GM23338 (cell line): ENCODE measurements around the gene APPL2. TPM values are rescaled to one million over a fixed set of nuclear protein-coding genes. Genes with fewer than 3 reads are reported as not detected.

Experiments used
- ATAC-seq: fragments of 200-7000 bp; cut with Tn5 transposase; 3 replicates; pipeline ENCODE4 v1.9.1; 2020
- DNase-seq: peaks from one replicate; pipeline ENCODE4 v3.0.0-alpha.2; 2015; ENCODE audit warnings: low spot score
- H2AFZ ChIP-seq: fragments of 200-600 bp; sonication (generic); 2 replicates; pipeline ENCODE4 v1.8.0; 2016; ENCODE audit warnings: antibody characterized with exemption, mild to moderate bottlenecking, moderate library complexity
- H3F3A ChIP-seq: fragments of 200-600 bp; sonication (generic); replicated peaks from 2 replicates; pipeline ENCODE4 v1.8.0; 2017; ENCODE audit warnings: antibody characterized with exemption, mixed run types, low read depth
- H3K27ac ChIP-seq: fragments of 200-600 bp; sonication (generic); 2 replicates; pipeline ENCODE4 v1.6.1; 2016; ENCODE audit warnings: low read depth
- H3K27me3 ChIP-seq: fragments of 200-600 bp; sonication (generic); 2 replicates; pipeline ENCODE4 v1.8.0; 2016; ENCODE audit warnings: mild to moderate bottlenecking, mixed run types, moderate library complexity; ENCODE audit not compliant: insufficient read depth
- H3K36me3 ChIP-seq: fragments of 200-600 bp; sonication (generic); 2 replicates; pipeline ENCODE4 v1.8.0; 2016; ENCODE audit warnings: mild to moderate bottlenecking; ENCODE audit not compliant: insufficient read depth
- H3K4me1 ChIP-seq: fragments of 200-600 bp; sonication (generic); 2 replicates; pipeline ENCODE4 v1.8.0; 2016; ENCODE audit warnings: mild to moderate bottlenecking, moderate library complexity; ENCODE audit not compliant: insufficient read depth
- H3K4me2 ChIP-seq: fragments of 200-600 bp; sonication (generic); 2 replicates; pipeline ENCODE4 v1.7.1; 2017; ENCODE audit warnings: mixed run types
- H3K4me3 ChIP-seq: fragments of 200-600 bp; sonication (generic); 2 replicates; pipeline ENCODE4 v1.6.1; 2016; ENCODE audit warnings: mixed run types
- H3K79me2 ChIP-seq: fragments of 200-600 bp; sonication (generic); replicated peaks from 2 replicates; pipeline ENCODE4 v1.8.0; 2017; ENCODE audit warnings: mild to moderate bottlenecking; ENCODE audit not compliant: insufficient read depth
- H3K9me2 ChIP-seq: fragments of 200-600 bp; sonication (generic); 2 replicates; pipeline ENCODE4 v1.8.0; 2017; ENCODE audit not compliant: insufficient read depth
- H4K20me1 ChIP-seq: fragments of 200-600 bp; sonication (generic); replicated peaks from 2 replicates; pipeline ENCODE4 v1.8.0; 2017; ENCODE audit warnings: mild to moderate bottlenecking; ENCODE audit not compliant: insufficient read depth
- H3K27ac Mint-ChIP-seq: 2 replicates; pipeline ENCODE4 v1.8.0; 2020; ENCODE audit warnings: inconsistent platforms, mild to moderate bottlenecking, moderate library complexity, mixed read lengths
- H3K27me3 Mint-ChIP-seq: 3 replicates; pipeline ENCODE4 v1.8.0; 2022; ENCODE audit warnings: low read depth, mild to moderate bottlenecking, moderate library complexity, mixed read lengths, inconsistent platforms; ENCODE audit not compliant: insufficient read depth, poor library complexity
- H3K36me3 Mint-ChIP-seq: 3 replicates; pipeline ENCODE4 v1.8.0; 2021; ENCODE audit warnings: low read depth, mild to moderate bottlenecking, inconsistent platforms, moderate library complexity, mixed read lengths
- H3K4me1 Mint-ChIP-seq: 3 replicates; pipeline ENCODE4 v1.8.0; 2020; ENCODE audit warnings: mild to moderate bottlenecking, inconsistent platforms, mixed read lengths
- H3K4me3 Mint-ChIP-seq: 3 replicates; pipeline ENCODE4 v1.8.0; 2021; ENCODE audit warnings: moderate library complexity, mild to moderate bottlenecking, inconsistent platforms, mixed read lengths
- H3K9me3 Mint-ChIP-seq: 3 replicates; pipeline ENCODE4 v1.8.0; 2020; ENCODE audit warnings: moderate library complexity, mild to moderate bottlenecking, inconsistent platforms, mixed read lengths
- CREB1 ChIP-seq: fragments of 250-450 bp; sonication (Bioruptor Pico); IDR thresholded peaks from 2 replicates; pipeline ENCODE4 v1.5.0; 2020; ENCODE audit warnings: low read depth, mild to moderate bottlenecking, moderate library complexity
- ETS1 ChIP-seq: IDR thresholded peaks from 2 replicates; pipeline ENCODE4 v1.6.1; 2016; ENCODE audit warnings: antibody characterized with exemption
- EZH2 ChIP-seq: fragments of 200-600 bp; sonication (generic); IDR thresholded peaks from one replicate; pipeline ENCODE4 v1.8.0; 2017; ENCODE audit warnings: antibody characterized with exemption, mild to moderate bottlenecking, low read depth; ENCODE audit not compliant: unreplicated experiment
- EZH2phosphoT487 ChIP-seq: fragments of 200-600 bp; sonication (generic); IDR thresholded peaks from one replicate; pipeline ENCODE4 v1.8.1; 2018; ENCODE audit warnings: antibody characterized with exemption; ENCODE audit not compliant: unreplicated experiment
- JUNB ChIP-seq: IDR thresholded peaks from one replicate; pipeline ENCODE4 v1.6.1; 2016; ENCODE audit warnings: antibody characterized with exemption; ENCODE audit not compliant: unreplicated experiment
- POLR2AphosphoS5 ChIP-seq: IDR thresholded peaks from 2 replicates; pipeline ENCODE4 v1.6.1; 2016; ENCODE audit warnings: antibody characterized with exemption, low read depth
- ZNF114 ChIP-seq: fragments of 250-450 bp; sonication (Bioruptor Pico); IDR thresholded peaks from 2 replicates; pipeline ENCODE4 v1.5.0; 2020; ENCODE audit warnings: mild to moderate bottlenecking, moderate library complexity
- ZNF331 ChIP-seq: fragments of 250-450 bp; sonication (Bioruptor Pico); IDR thresholded peaks from 2 replicates; pipeline ENCODE4 v1.5.0; 2020; ENCODE audit warnings: low read depth, mild to moderate bottlenecking, moderate library complexity
- polyA plus RNA-seq: library from polyadenylated mRNA; unstranded; fragments of >200 nt; fragmentation: Nextera tagmentation; extraction: Ambion mirVana; gene quantifications from 2 replicates; pipeline ENCODE4 v1.2.1, GENCODE V29; 2016
- total RNA-seq: library from RNA; depleted of rRNA; stranded (reverse); fragments of >200 nt; shearing (Covaris generic); gene quantifications from 2 replicates; pipeline ENCODE4 v1.2.3, GENCODE V29; 2014
- TF ChIP-seq, protein P1 (sequence below): IDR thresholded peaks from one replicate; pipeline ENCODE4 v1.6.1; 2018; ENCODE audit warnings: antibody characterized with exemption; ENCODE audit not compliant: unreplicated experiment
- TF ChIP-seq, protein P2 (sequence below), 2 experiments: fragments of 200-600 bp in 1 of 2; sonication (generic) in 1 of 2; conservative IDR thresholded peaks; 2 replicates each; pipeline versions ENCODE4 v1.5.1 to v1.6.1; 2016 to 2017; ENCODE audit warnings: antibody characterized with exemption in 2 of 2, low read depth in 2 of 2, mild to moderate bottlenecking in 2 of 2, moderate library complexity in 1 of 2

APPL2 gene
- total and polyA plus RNA-seq, 2 experiments from 2014 or later: 9.3 to 17.4 TPM

GRCh38 chr12:105237666-105238065 is 1.7 kb upstream of the APPL2 start (continued):
- TF ChIP-seq, protein P1, sequence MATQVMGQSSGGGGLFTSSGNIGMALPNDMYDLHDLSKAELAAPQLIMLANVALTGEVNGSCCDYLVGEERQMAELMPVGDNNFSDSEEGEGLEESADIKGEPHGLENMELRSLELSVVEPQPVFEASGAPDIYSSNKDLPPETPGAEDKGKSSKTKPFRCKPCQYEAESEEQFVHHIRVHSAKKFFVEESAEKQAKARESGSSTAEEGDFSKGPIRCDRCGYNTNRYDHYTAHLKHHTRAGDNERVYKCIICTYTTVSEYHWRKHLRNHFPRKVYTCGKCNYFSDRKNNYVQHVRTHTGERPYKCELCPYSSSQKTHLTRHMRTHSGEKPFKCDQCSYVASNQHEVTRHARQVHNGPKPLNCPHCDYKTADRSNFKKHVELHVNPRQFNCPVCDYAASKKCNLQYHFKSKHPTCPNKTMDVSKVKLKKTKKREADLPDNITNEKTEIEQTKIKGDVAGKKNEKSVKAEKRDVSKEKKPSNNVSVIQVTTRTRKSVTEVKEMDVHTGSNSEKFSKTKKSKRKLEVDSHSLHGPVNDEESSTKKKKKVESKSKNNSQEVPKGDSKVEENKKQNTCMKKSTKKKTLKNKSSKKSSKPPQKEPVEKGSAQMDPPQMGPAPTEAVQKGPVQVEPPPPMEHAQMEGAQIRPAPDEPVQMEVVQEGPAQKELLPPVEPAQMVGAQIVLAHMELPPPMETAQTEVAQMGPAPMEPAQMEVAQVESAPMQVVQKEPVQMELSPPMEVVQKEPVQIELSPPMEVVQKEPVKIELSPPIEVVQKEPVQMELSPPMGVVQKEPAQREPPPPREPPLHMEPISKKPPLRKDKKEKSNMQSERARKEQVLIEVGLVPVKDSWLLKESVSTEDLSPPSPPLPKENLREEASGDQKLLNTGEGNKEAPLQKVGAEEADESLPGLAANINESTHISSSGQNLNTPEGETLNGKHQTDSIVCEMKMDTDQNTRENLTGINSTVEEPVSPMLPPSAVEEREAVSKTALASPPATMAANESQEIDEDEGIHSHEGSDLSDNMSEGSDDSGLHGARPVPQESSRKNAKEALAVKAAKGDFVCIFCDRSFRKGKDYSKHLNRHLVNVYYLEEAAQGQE: no peak
- TF ChIP-seq ETS1: no peak
- no peak for TF ChIP-seq CREB1
- TF ChIP-seq ZNF331: no peak

DNA sequence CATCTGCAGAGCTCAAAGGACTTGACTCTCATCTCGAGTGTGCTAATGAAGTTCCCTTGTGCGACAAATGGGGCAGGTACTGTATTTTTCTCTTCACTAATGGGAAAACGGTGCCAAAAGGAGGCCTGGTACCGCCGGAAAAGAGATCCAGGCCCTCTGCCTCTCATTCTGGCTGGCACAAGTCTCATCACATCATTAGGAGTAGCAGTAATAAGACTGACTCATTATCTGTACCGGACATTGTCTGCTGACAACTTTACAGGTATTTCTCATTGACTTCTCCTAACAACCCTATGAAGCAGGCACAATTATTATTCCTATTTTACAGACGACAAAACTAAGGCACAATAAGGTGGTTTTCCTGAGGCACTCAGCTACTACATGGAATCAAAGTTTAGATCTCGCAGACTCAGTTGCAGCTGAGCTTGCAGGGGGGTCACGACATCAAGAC is 668 bp downstream of the APPL2 start:
- ATAC-seq: no peak; the same call in 2 of the 3 replicates
- Histone ChIP-seq H3K27ac (peak overlapping the region; percentile 72; the same call in 1 of the 2 replicates), H3K4me1 (peaks cover 9% of the 10 kb centered on the region), H3K9me2 (no peaks in the 10 kb centered on the region), H3K27me3 (no peaks in the 10 kb centered on the region), H3K36me3 (no peaks in the 10 kb centered on the region), H4K20me1 (no peaks in the 10 kb centered on the region), H3K79me2 (peaks cover 37% of the 10 kb centered on the region), H2AFZ (peak overlapping the region; percentile 92), H3F3A (no peaks in the 10 kb centered on the region), H3K4me3 (peak overlapping the region; percentile 88), H3K4me2 (peak overlapping the region; percentile 92)
- H3K27me3 Mint-ChIP-seq: no peaks in the 10 kb centered on the region
- H3K36me3 Mint-ChIP-seq: no peaks in the 10 kb centered on the region
- no peak for DNase-seq
- H3K27ac Mint-ChIP-seq: no peak overlapping the region
- TF ChIP-seq ZNF331: no peak
- TF ChIP-seq, protein P2, sequence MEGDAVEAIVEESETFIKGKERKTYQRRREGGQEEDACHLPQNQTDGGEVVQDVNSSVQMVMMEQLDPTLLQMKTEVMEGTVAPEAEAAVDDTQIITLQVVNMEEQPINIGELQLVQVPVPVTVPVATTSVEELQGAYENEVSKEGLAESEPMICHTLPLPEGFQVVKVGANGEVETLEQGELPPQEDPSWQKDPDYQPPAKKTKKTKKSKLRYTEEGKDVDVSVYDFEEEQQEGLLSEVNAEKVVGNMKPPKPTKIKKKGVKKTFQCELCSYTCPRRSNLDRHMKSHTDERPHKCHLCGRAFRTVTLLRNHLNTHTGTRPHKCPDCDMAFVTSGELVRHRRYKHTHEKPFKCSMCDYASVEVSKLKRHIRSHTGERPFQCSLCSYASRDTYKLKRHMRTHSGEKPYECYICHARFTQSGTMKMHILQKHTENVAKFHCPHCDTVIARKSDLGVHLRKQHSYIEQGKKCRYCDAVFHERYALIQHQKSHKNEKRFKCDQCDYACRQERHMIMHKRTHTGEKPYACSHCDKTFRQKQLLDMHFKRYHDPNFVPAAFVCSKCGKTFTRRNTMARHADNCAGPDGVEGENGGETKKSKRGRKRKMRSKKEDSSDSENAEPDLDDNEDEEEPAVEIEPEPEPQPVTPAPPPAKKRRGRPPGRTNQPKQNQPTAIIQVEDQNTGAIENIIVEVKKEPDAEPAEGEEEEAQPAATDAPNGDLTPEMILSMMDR (conservative IDR thresholded peaks at IDR 0.05; ENCODE audit: low read depth in 2 of 2): no peak
- H3K4me1 Mint-ChIP-seq: peaks cover 17% of the 10 kb centered on the region
- H3K9me3 Mint-ChIP-seq: no peaks in the 10 kb centered on the region
- H3K4me3 Mint-ChIP-seq: peak overlapping the region; percentile 86

DNA sequence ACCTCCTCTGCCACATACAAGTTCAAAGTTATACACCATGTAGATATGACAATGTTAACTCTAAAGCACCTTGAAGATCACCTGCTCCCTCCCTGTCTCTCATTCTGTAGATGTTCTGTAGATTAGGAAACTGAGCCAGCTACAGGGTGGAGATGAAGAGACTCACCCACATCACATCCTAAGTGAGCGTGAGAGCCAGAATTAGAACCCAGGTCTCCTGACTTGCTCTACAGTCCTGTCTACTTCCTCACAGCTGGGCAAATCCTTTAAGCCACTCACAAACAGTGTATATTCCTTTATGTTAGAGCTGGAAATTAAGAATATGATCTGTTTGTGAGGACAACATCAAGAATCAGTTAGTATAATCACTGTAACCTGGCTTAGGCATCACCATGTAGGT is 1.8 kb downstream of the APPL2 start:
- no peak for ATAC-seq
- no peak overlapping the region for H3K27ac Mint-ChIP-seq
- no peak for DNase-seq
- H3K36me3 Mint-ChIP-seq: no peaks in the 10 kb centered on the region
- H3K4me3 ChIP-seq: peak overlapping the region; percentile 88; the same call in 1 of the 2 replicates
- no peaks in the 10 kb centered on the region for H4K20me1 ChIP-seq
- H3F3A ChIP-seq: no peaks in the 10 kb centered on the region
- peaks cover 17% of the 10 kb centered on the region for H3K4me1 Mint-ChIP-seq
- H3K27me3 Mint-ChIP-seq: peaks cover 1% of the 10 kb centered on the region
- no peaks in the 10 kb centered on the region for H3K27me3 ChIP-seq
- no peaks in the 10 kb centered on the region for H3K36me3 ChIP-seq
- no peak overlapping the region for H3K27ac ChIP-seq
- H3K9me3 Mint-ChIP-seq: no peaks in the 10 kb centered on the region
- H2AFZ ChIP-seq: no peak overlapping the region
- H3K4me1 ChIP-seq: peaks cover 9% of the 10 kb centered on the region
- H3K4me2 ChIP-seq: peak overlapping the region; percentile 92; the same call in 1 of the 2 replicates
- H3K4me3 Mint-ChIP-seq: no peak overlapping the region
- H3K79me2 ChIP-seq: peaks cover 43% of the 10 kb centered on the region
- no peaks in the 10 kb centered on the region for H3K9me2 ChIP-seq
- TF ChIP-seq ZNF114 (CRISPR knock-in tag): no peak
- TF ChIP-seq ETS1: no peak
- no peak for TF ChIP-seq ZNF331
- no peak for TF ChIP-seq EZH2
- no peak for TF ChIP-seq POLR2AphosphoS5
- no peak for TF ChIP-seq EZH2phosphoT487
- no peak for TF ChIP-seq JUNB
- TF ChIP-seq, protein P2 (conservative IDR thresholded peaks at IDR 0.05; ENCODE audit: low read depth in 2 of 2): no peak
- no peak for TF ChIP-seq CREB1
